Parathyroid adenoma (tissue), 2 donors: ENCODE measurements around the gene MASP2.

ENCODE experiments used
- H2AFZ ChIP-seq: fragments of 300-600 bp; sonication (generic); one replicate; pipeline ENCODE4 v1.7.0; 2017; ENCODE audit warnings: antibody characterized with exemption, mild to moderate bottlenecking
- H3K27ac ChIP-seq: fragments of 300-600 bp; sonication (generic); one replicate; pipeline ENCODE4 v1.7.0; 2017
- H3K27me3 ChIP-seq: fragments of 300-600 bp; sonication (generic); one replicate; pipeline ENCODE4 v1.7.0; 2017; ENCODE audit warnings: low read length; ENCODE audit not compliant: control insufficient read depth, insufficient read depth
- H3K36me3 ChIP-seq: fragments of 300-600 bp; sonication (generic); one replicate; pipeline ENCODE4 v1.7.0; 2017; ENCODE audit warnings: low read length; ENCODE audit not compliant: control insufficient read depth, insufficient read depth
- H3K4me1 ChIP-seq: fragments of 300-600 bp; sonication (generic); one replicate; pipeline ENCODE4 v1.7.0; 2017; ENCODE audit warnings: control low read depth
- H3K4me2 ChIP-seq: fragments of 300-600 bp; sonication (generic); one replicate; pipeline ENCODE4 v1.7.0; 2017; ENCODE audit warnings: low read length
- H3K4me3 ChIP-seq: fragments of 300-600 bp; sonication (generic); one replicate; pipeline ENCODE4 v1.7.0; 2017; ENCODE audit warnings: low read depth, low read length
- H3K79me2 ChIP-seq: fragments of 300-600 bp; sonication (generic); one replicate; pipeline ENCODE4 v1.7.0; 2017; ENCODE audit warnings: control low read depth
- H3K9ac ChIP-seq: fragments of 300-600 bp; sonication (generic); one replicate; pipeline ENCODE4 v1.7.0; 2017; ENCODE audit warnings: mild to moderate bottlenecking
- H3K9me3 ChIP-seq: fragments of 300-600 bp; sonication (generic); one replicate; pipeline ENCODE4 v1.7.0; 2017; ENCODE audit warnings: low read length; ENCODE audit not compliant: control insufficient read depth
- TF ChIP-seq, protein P1 (sequence below): fragments of 300-600 bp; sonication (generic); IDR thresholded peaks from one replicate; pipeline ENCODE4 v1.7.0; 2017; ENCODE audit warnings: antibody characterized with exemption, mild to moderate bottlenecking
- donor health status: primary hyperparathyroidism.

MASP2 gene

DNA sequence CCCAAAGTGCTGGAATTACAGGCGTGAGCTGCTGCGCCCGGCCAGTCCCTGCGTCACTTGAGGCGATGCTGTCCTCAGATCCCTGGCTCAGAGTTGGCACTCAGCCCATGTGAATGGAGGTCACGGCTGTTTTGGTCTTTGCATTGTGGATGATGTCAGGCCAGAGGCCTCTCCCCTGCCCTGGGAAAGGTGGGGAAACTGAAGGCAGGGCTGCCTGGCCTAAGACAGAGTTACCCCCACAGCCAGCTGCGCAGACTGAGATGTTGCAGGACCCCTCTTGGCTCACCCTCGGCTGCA, 821 bp downstream of the MASP2 start:
- no peak overlapping the region for H3K4me2 ChIP-seq
- no peaks in the 10 kb centered on the region for H3K9me3 ChIP-seq
- H3K4me1 ChIP-seq: no peaks in the 10 kb centered on the region
- H2AFZ ChIP-seq: no peak overlapping the region
- TF ChIP-seq, protein P1, sequence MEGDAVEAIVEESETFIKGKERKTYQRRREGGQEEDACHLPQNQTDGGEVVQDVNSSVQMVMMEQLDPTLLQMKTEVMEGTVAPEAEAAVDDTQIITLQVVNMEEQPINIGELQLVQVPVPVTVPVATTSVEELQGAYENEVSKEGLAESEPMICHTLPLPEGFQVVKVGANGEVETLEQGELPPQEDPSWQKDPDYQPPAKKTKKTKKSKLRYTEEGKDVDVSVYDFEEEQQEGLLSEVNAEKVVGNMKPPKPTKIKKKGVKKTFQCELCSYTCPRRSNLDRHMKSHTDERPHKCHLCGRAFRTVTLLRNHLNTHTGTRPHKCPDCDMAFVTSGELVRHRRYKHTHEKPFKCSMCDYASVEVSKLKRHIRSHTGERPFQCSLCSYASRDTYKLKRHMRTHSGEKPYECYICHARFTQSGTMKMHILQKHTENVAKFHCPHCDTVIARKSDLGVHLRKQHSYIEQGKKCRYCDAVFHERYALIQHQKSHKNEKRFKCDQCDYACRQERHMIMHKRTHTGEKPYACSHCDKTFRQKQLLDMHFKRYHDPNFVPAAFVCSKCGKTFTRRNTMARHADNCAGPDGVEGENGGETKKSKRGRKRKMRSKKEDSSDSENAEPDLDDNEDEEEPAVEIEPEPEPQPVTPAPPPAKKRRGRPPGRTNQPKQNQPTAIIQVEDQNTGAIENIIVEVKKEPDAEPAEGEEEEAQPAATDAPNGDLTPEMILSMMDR: no peak
- no peak overlapping the region for H3K27ac ChIP-seq
- H3K9ac ChIP-seq: no peak overlapping the region
- H3K79me2 ChIP-seq: no peaks in the 10 kb centered on the region
- no peak overlapping the region for H3K4me3 ChIP-seq
- no peaks in the 10 kb centered on the region for H3K36me3 ChIP-seq
- no peaks in the 10 kb centered on the region for H3K27me3 ChIP-seq

DNA sequence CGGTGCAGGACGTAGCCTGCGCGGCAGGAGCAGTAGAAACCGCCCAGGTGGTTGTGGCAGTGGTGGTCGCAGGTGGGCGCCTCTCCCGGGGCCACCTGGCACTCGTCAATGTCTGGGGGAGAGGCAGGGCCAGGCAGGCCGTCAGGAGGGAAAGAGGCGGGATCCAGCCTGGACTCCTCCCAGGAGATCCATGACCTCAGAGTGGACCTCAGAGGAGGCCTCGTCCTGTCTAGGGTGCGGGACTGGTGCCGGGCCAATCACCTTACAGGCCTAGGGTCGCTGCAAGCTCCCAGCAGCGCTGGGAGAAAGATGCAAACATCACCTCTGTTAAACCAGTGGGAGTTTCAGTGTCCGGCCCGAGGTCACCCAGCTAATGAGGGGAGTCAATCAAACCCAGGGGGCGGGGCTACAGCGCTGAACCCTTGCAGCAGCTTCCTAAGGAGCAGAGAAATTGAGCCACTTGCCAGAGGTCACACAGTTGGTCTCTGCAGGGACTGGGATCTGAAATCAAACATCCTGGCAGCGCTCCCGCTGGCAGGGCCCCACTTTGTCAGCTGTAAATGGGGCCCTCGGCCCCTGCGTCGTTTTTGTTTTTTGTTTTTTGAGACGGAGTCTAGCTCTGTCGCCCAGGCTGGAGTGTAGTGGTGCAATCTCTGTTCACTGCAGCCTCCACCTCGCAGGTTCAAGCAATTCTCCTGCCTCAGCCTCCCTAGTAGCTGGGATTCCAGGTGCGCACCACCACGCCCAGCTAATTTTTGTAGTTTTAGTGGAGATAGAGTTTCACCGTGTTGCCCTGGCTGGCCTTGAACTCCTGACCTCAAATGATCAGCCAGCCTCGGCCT, 1.4 kb downstream of the MASP2 start:
- no peaks in the 10 kb centered on the region for H3K27me3 ChIP-seq
- no peak overlapping the region for H3K27ac ChIP-seq
- H3K4me2 ChIP-seq: no peak overlapping the region
- TF ChIP-seq, protein P1: no peak
- H3K36me3 ChIP-seq: no peaks in the 10 kb centered on the region
- H2AFZ ChIP-seq: no peak overlapping the region
- no peaks in the 10 kb centered on the region for H3K4me1 ChIP-seq
- no peaks in the 10 kb centered on the region for H3K9me3 ChIP-seq
- H3K9ac ChIP-seq: no peak overlapping the region
- no peaks in the 10 kb centered on the region for H3K79me2 ChIP-seq
- no peak overlapping the region for H3K4me3 ChIP-seq

DNA sequence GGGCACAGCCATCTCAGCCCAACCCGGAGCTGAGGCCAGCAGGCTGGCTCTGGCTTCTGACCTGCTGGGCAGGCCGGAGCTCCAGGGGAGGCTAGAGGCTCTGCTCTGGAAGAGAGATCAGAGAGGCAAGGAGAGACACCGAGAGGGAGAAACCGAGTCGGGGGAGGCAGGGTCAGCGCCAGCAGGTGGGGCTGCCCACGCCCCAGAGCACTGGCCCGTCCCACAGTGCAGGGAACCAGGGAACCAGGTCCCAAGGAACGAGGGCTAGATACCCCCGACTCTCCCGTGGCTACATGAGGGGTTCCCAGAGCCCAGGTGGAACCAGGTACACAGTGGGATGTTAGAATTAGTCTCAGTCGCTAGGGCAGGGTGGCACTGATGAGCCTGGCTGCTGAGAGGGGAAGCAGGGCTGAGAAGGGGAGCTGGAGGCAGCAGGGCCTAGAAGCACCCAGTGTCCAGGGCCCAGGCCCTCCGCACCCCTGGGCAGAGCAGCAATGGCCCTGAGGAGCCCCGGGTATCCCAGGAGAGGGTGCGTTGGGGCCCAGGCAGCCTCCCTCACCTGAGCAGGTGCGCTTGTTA, 2.1 kb downstream of the MASP2 start:
- no peaks in the 10 kb centered on the region for H3K27me3 ChIP-seq
- H3K4me2 ChIP-seq: no peak overlapping the region
- no peak overlapping the region for H2AFZ ChIP-seq
- no peaks in the 10 kb centered on the region for H3K4me1 ChIP-seq
- H3K9ac ChIP-seq: no peak overlapping the region
- no peak overlapping the region for H3K4me3 ChIP-seq
- no peaks in the 10 kb centered on the region for H3K36me3 ChIP-seq
- H3K27ac ChIP-seq: no peak overlapping the region
- TF ChIP-seq, protein P1: no peak
- H3K9me3 ChIP-seq: no peaks in the 10 kb centered on the region
- H3K79me2 ChIP-seq: no peaks in the 10 kb centered on the region

DNA sequence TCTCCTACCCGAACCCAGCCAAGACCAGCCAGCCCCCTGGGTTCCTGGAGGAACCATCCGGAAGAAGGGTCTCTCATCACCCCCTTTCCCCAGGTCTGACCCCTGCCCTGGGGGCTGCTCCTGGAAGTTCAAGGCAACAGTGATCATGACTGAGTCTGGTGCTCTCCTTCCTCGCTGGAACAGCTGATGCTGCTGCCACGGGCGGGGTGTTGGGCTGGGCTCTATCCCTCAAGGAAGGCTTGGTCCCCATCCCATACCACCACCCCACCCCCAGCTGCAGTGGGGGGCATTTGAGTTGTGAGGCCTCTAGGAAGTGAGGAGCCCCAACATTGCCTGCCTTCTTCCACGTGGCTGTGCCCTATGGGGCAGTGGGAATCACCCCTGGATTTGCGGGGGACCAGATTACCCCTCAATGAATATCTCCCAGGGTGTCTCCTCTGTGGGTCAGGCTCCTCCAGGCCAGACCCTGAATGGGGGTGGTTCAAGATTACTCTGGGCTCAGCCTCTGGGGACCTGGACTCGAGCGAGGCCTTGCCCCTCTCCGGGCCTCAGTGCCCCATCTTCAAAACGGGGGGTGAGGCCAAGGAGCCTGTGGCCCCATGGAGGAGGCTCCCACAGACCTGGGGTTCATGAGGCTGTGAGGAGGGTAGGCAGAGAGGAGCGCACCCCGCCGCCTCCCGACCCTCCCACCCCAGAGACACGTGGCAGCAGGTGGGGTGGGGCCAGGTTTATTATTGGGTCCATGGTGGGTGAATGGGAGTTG, 2.8 kb downstream of the MASP2 start:
- H3K9me3 ChIP-seq: no peaks in the 10 kb centered on the region
- TF ChIP-seq, protein P1: no peak
- H3K27me3 ChIP-seq: no peaks in the 10 kb centered on the region

More for the DNA sequence above, 2.8 kb downstream of the MASP2 start:
- H3K79me2 ChIP-seq: no peaks in the 10 kb centered on the region
- no peak overlapping the region for H2AFZ ChIP-seq
- no peaks in the 10 kb centered on the region for H3K36me3 ChIP-seq
- H3K4me1 ChIP-seq: no peaks in the 10 kb centered on the region
- H3K27ac ChIP-seq: no peak overlapping the region
- no peak overlapping the region for H3K9ac ChIP-seq
- no peak overlapping the region for H3K4me3 ChIP-seq
- H3K4me2 ChIP-seq: no peak overlapping the region
